Testis (tissue), 3 donors: ENCODE results near the gene LTBP1. TPM values are rescaled to one million over a fixed set of nuclear protein-coding genes. Genes with fewer than 3 reads are reported as not detected.

Experiments
- DNase-seq: peaks from one replicate; pipeline ENCODE4 v3.0.0-alpha.2; 2019
- H3K27ac ChIP-seq, 2 donors: fragments of 200-600 bp; sonication (generic); one replicate each; pipeline ENCODE4 v1.5.1; 2019
- H3K27me3 ChIP-seq: fragments of 200-600 bp; sonication (generic); one replicate; pipeline ENCODE4 v1.5.1; 2019
- H3K36me3 ChIP-seq: fragments of 200-600 bp; sonication (generic); one replicate; pipeline ENCODE4 v1.5.1; 2017; ENCODE audit warnings: low read depth; ENCODE audit errors: missing control alignments
- H3K4me1 ChIP-seq: fragments of 200-600 bp; sonication (generic); one replicate; pipeline ENCODE4 v1.5.1; 2019
- H3K4me3 ChIP-seq, 2 donors: fragments of 200-600 bp; sonication (generic); one replicate each; pipeline ENCODE4 v1.5.1; 2017 to 2019
- H3K9me3 ChIP-seq: fragments of 200-600 bp; sonication (generic); one replicate; pipeline ENCODE4 v1.5.1; 2017
- CTCF ChIP-seq, 3 experiments: fragments of 450-650 bp in 2 of 3; fragments of 200-600 bp in 1 of 3; sonication (generic) in 1 of 3; IDR thresholded peaks; one replicate each; pipeline ENCODE4 v1.5.1; 2016 to 2019; ENCODE audit warnings: antibody characterized with exemption in 3 of 3, mild to moderate bottlenecking in 2 of 3, moderate library complexity in 1 of 3
- POLR2A ChIP-seq: fragments of 450-650 bp; IDR thresholded peaks from one replicate; pipeline ENCODE4 v1.6.1; 2017; ENCODE audit warnings: antibody characterized with exemption, mild to moderate bottlenecking, moderate library complexity
- WGBS, 2 donors: methylation state at CpG; one replicate each; pipeline ENCODE4 v1.1.5; 2018; 5-methylcytosine and 5-hydroxymethylcytosine counted together
- intact Hi-C: fragments of 100-400 bp; cut with DNase I; formaldehyde crosslinking; loops from one replicate; pipeline ENCODE4 v1.15.1; 2023; ENCODE audit warnings: low total_unique reads
- polyA plus RNA-seq: library from polyadenylated mRNA; stranded (reverse); fragments of 350-450 nt; fragmentation: Illumina TruSeq; extraction: RNeasy Lipid Tissue Mini Kit (QIAGEN cat#74804); gene quantifications from one replicate; pipeline ENCODE4 v1.2.3, GENCODE V29; 2014; ENCODE audit warnings: low read depth, low replicate concordance; ENCODE audit not compliant: insufficient read depth
- total RNA-seq, 2 donors: library from RNA; depleted of rRNA; stranded (reverse); fragments of >200 nt; gene quantifications; one replicate each; pipeline ENCODE4 v1.2.3, GENCODE V29; 2016

Gene LTBP1
- total and polyA plus RNA-seq, 3 donors from 2014 or later = 39.6 to 51.5 (median 44.0) TPM

GRCh38 chr2:33246432-33246831 is 299.7 kb downstream of the LTBP1 start:
- H3K9me3 ChIP-seq = no peaks in the 10 kb centered on the region
- no peak overlapping the region for H3K27ac ChIP-seq
- peaks cover 8% of the 10 kb centered on the region for H3K4me1 ChIP-seq
- H3K4me3 ChIP-seq = no peak overlapping the region
- H3K27me3 ChIP-seq = no peaks in the 10 kb centered on the region
- no peak for TF ChIP-seq CTCF (IDR thresholded peaks at IDR 0.05)
- TF ChIP-seq POLR2A = no peak
- intact Hi-C loops = no loop called here
- H3K36me3 ChIP-seq = no peaks in the 10 kb centered on the region
- WGBS, 2 donors = 70 to 84% methylated on average over 4 of the region's 4 CpGs
- peak; percentile 17 for DNase-seq

- no peak overlapping the region for H3K27ac ChIP-seq
- no peak for TF ChIP-seq POLR2A
- no peak for TF ChIP-seq CTCF (IDR thresholded peaks at IDR 0.05)
- H3K4me1 ChIP-seq = peaks cover 6% of the 10 kb centered on the region
- no peaks in the 10 kb centered on the region for H3K27me3 ChIP-seq
- H3K36me3 ChIP-seq = no peaks in the 10 kb centered on the region
- no peaks in the 10 kb centered on the region for H3K9me3 ChIP-seq
- intact Hi-C loops = no loop called here
- no peak overlapping the region for H3K4me3 ChIP-seq
- DNase-seq = no peak
- WGBS, 2 donors = 42 to 98% methylated on average over 1 of the region's 1 CpG
Measured at GRCh38 chr2:33247365-33247764, 300.6 kb downstream of the LTBP1 start.

- no peak overlapping the region for H3K27ac ChIP-seq
- no peak for DNase-seq
- no peaks in the 10 kb centered on the region for H3K36me3 ChIP-seq
- intact Hi-C loops = no loop called here
- no peak overlapping the region for H3K4me3 ChIP-seq
- TF ChIP-seq CTCF (IDR thresholded peaks at IDR 0.05) (no peak), POLR2A (no peak)
- H3K9me3 ChIP-seq = no peaks in the 10 kb centered on the region
- H3K27me3 ChIP-seq = no peaks in the 10 kb centered on the region
- H3K4me1 ChIP-seq = no peaks in the 10 kb centered on the region
- WGBS, 2 donors = 80 to 86% methylated on average over 1 to 5 of the region's 5 CpGs
Measured at GRCh38 chr2:33250417-33251029, 303.8 kb downstream of the LTBP1 start.

- Histone ChIP-seq H3K27ac (no peak overlapping the region), H3K9me3 (no peaks in the 10 kb centered on the region), H3K4me3 (no peak overlapping the region), H3K36me3 (no peaks in the 10 kb centered on the region), H3K4me1 (no peaks in the 10 kb centered on the region), H3K27me3 (no peaks in the 10 kb centered on the region)
- no peak for TF ChIP-seq CTCF (IDR thresholded peaks at IDR 0.05)
- no peak for TF ChIP-seq POLR2A
- DNase-seq = no peak
- 88 to 92% methylated on average over 6 of the region's 6 CpGs for WGBS, 2 donors
- intact Hi-C loops = no loop called here
Measured at GRCh38 chr2:33256162-33256755, 309.5 kb downstream of the LTBP1 start.

GRCh38 chr2:33258387-33258786 is 311.6 kb downstream of the LTBP1 start:
- no peaks in the 10 kb centered on the region for H3K4me1 ChIP-seq
- H3K4me3 ChIP-seq = no peak overlapping the region
- no peaks in the 10 kb centered on the region for H3K27me3 ChIP-seq
- TF ChIP-seq CTCF (IDR thresholded peaks at IDR 0.05) (no peak), POLR2A (no peak)
- 71 to 72% methylated on average over 4 of the region's 4 CpGs for WGBS, 2 donors
- intact Hi-C loops = no loop called here
- DNase-seq = no peak
- H3K9me3 ChIP-seq = no peaks in the 10 kb centered on the region
- H3K27ac ChIP-seq = no peak overlapping the region
- H3K36me3 ChIP-seq = no peaks in the 10 kb centered on the region
